GM23338 (cell line): Measurements from ENCODE around the gene OPTC. TPM values are rescaled to one million over a fixed set of nuclear protein-coding genes. Genes with fewer than 3 reads are reported as not detected.

Experiments used
- ATAC-seq: fragments of 200-7000 bp; cut with Tn5 transposase; 3 replicates; pipeline ENCODE4 v1.9.1; 2020
- DNase-seq: peaks from one replicate; pipeline ENCODE4 v3.0.0-alpha.2; 2015; ENCODE audit warnings: low spot score
- H2AFZ ChIP-seq: fragments of 200-600 bp; sonication (generic); 2 replicates; pipeline ENCODE4 v1.8.0; 2016; ENCODE audit warnings: antibody characterized with exemption, mild to moderate bottlenecking, moderate library complexity
- H3F3A ChIP-seq: fragments of 200-600 bp; sonication (generic); replicated peaks from 2 replicates; pipeline ENCODE4 v1.8.0; 2017; ENCODE audit warnings: antibody characterized with exemption, mixed run types, low read depth
- H3K27ac ChIP-seq: fragments of 200-600 bp; sonication (generic); 2 replicates; pipeline ENCODE4 v1.6.1; 2016; ENCODE audit warnings: low read depth
- H3K27me3 ChIP-seq: fragments of 200-600 bp; sonication (generic); 2 replicates; pipeline ENCODE4 v1.8.0; 2016; ENCODE audit warnings: mild to moderate bottlenecking, mixed run types, moderate library complexity; ENCODE audit not compliant: insufficient read depth
- H3K36me3 ChIP-seq: fragments of 200-600 bp; sonication (generic); 2 replicates; pipeline ENCODE4 v1.8.0; 2016; ENCODE audit warnings: mild to moderate bottlenecking; ENCODE audit not compliant: insufficient read depth
- H3K4me1 ChIP-seq: fragments of 200-600 bp; sonication (generic); 2 replicates; pipeline ENCODE4 v1.8.0; 2016; ENCODE audit warnings: mild to moderate bottlenecking, moderate library complexity; ENCODE audit not compliant: insufficient read depth
- H3K4me2 ChIP-seq: fragments of 200-600 bp; sonication (generic); 2 replicates; pipeline ENCODE4 v1.7.1; 2017; ENCODE audit warnings: mixed run types
- H3K4me3 ChIP-seq: fragments of 200-600 bp; sonication (generic); 2 replicates; pipeline ENCODE4 v1.6.1; 2016; ENCODE audit warnings: mixed run types
- H3K79me2 ChIP-seq: fragments of 200-600 bp; sonication (generic); replicated peaks from 2 replicates; pipeline ENCODE4 v1.8.0; 2017; ENCODE audit warnings: mild to moderate bottlenecking; ENCODE audit not compliant: insufficient read depth
- H3K9me2 ChIP-seq: fragments of 200-600 bp; sonication (generic); 2 replicates; pipeline ENCODE4 v1.8.0; 2017; ENCODE audit not compliant: insufficient read depth
- H4K20me1 ChIP-seq: fragments of 200-600 bp; sonication (generic); replicated peaks from 2 replicates; pipeline ENCODE4 v1.8.0; 2017; ENCODE audit warnings: mild to moderate bottlenecking; ENCODE audit not compliant: insufficient read depth
- H3K27ac Mint-ChIP-seq: 2 replicates; pipeline ENCODE4 v1.8.0; 2020; ENCODE audit warnings: inconsistent platforms, mild to moderate bottlenecking, moderate library complexity, mixed read lengths
- H3K27me3 Mint-ChIP-seq: 3 replicates; pipeline ENCODE4 v1.8.0; 2022; ENCODE audit warnings: low read depth, mild to moderate bottlenecking, moderate library complexity, mixed read lengths, inconsistent platforms; ENCODE audit not compliant: insufficient read depth, poor library complexity
- H3K36me3 Mint-ChIP-seq: 3 replicates; pipeline ENCODE4 v1.8.0; 2021; ENCODE audit warnings: low read depth, mild to moderate bottlenecking, inconsistent platforms, moderate library complexity, mixed read lengths
- H3K4me1 Mint-ChIP-seq: 3 replicates; pipeline ENCODE4 v1.8.0; 2020; ENCODE audit warnings: mild to moderate bottlenecking, inconsistent platforms, mixed read lengths
- H3K4me3 Mint-ChIP-seq: 3 replicates; pipeline ENCODE4 v1.8.0; 2021; ENCODE audit warnings: moderate library complexity, mild to moderate bottlenecking, inconsistent platforms, mixed read lengths
- H3K9me3 Mint-ChIP-seq: 3 replicates; pipeline ENCODE4 v1.8.0; 2020; ENCODE audit warnings: moderate library complexity, mild to moderate bottlenecking, inconsistent platforms, mixed read lengths
- CREB1 ChIP-seq: fragments of 250-450 bp; sonication (Bioruptor Pico); IDR thresholded peaks from 2 replicates; pipeline ENCODE4 v1.5.0; 2020; ENCODE audit warnings: low read depth, mild to moderate bottlenecking, moderate library complexity
- EZH2 ChIP-seq: fragments of 200-600 bp; sonication (generic); IDR thresholded peaks from one replicate; pipeline ENCODE4 v1.8.0; 2017; ENCODE audit warnings: antibody characterized with exemption, mild to moderate bottlenecking, low read depth; ENCODE audit not compliant: unreplicated experiment
- EZH2phosphoT487 ChIP-seq: fragments of 200-600 bp; sonication (generic); IDR thresholded peaks from one replicate; pipeline ENCODE4 v1.8.1; 2018; ENCODE audit warnings: antibody characterized with exemption; ENCODE audit not compliant: unreplicated experiment
- JUNB ChIP-seq: IDR thresholded peaks from one replicate; pipeline ENCODE4 v1.6.1; 2016; ENCODE audit warnings: antibody characterized with exemption; ENCODE audit not compliant: unreplicated experiment
- NANOG ChIP-seq: IDR thresholded peaks from 2 replicates; pipeline ENCODE4 v1.6.1; 2016; ENCODE audit warnings: antibody characterized with exemption, borderline replicate concordance
- POLR2AphosphoS5 ChIP-seq: IDR thresholded peaks from 2 replicates; pipeline ENCODE4 v1.6.1; 2016; ENCODE audit warnings: antibody characterized with exemption, low read depth
- ZNF114 ChIP-seq: fragments of 250-450 bp; sonication (Bioruptor Pico); IDR thresholded peaks from 2 replicates; pipeline ENCODE4 v1.5.0; 2020; ENCODE audit warnings: mild to moderate bottlenecking, moderate library complexity
- ZNF331 ChIP-seq: fragments of 250-450 bp; sonication (Bioruptor Pico); IDR thresholded peaks from 2 replicates; pipeline ENCODE4 v1.5.0; 2020; ENCODE audit warnings: low read depth, mild to moderate bottlenecking, moderate library complexity
- polyA plus RNA-seq: library from polyadenylated mRNA; unstranded; fragments of >200 nt; fragmentation: Nextera tagmentation; extraction: Ambion mirVana; gene quantifications from 2 replicates; pipeline ENCODE4 v1.2.1, GENCODE V29; 2016
- total RNA-seq: library from RNA; depleted of rRNA; stranded (reverse); fragments of >200 nt; shearing (Covaris generic); gene quantifications from 2 replicates; pipeline ENCODE4 v1.2.3, GENCODE V29; 2014
- TF ChIP-seq, protein P1 (sequence below), 2 experiments: fragments of 200-600 bp in 1 of 2; sonication (generic) in 1 of 2; conservative IDR thresholded peaks; 2 replicates each; pipeline versions ENCODE4 v1.5.1 to v1.6.1; 2016 to 2017; ENCODE audit warnings: antibody characterized with exemption in 2 of 2, low read depth in 2 of 2, mild to moderate bottlenecking in 2 of 2, moderate library complexity in 1 of 2
- TF ChIP-seq, protein P2 (sequence below): IDR thresholded peaks from 2 replicates; pipeline ENCODE4 v1.6.1; 2016; ENCODE audit warnings: antibody characterized with exemption
- TF ChIP-seq, protein P3 (sequence below): IDR thresholded peaks from one replicate; pipeline ENCODE4 v1.6.1; 2018; ENCODE audit warnings: antibody characterized with exemption; ENCODE audit not compliant: unreplicated experiment

Gene OPTC
- total and polyA plus RNA-seq, 2 experiments from 2014 or later = 0.50 to 1.0 TPM

DNA sequence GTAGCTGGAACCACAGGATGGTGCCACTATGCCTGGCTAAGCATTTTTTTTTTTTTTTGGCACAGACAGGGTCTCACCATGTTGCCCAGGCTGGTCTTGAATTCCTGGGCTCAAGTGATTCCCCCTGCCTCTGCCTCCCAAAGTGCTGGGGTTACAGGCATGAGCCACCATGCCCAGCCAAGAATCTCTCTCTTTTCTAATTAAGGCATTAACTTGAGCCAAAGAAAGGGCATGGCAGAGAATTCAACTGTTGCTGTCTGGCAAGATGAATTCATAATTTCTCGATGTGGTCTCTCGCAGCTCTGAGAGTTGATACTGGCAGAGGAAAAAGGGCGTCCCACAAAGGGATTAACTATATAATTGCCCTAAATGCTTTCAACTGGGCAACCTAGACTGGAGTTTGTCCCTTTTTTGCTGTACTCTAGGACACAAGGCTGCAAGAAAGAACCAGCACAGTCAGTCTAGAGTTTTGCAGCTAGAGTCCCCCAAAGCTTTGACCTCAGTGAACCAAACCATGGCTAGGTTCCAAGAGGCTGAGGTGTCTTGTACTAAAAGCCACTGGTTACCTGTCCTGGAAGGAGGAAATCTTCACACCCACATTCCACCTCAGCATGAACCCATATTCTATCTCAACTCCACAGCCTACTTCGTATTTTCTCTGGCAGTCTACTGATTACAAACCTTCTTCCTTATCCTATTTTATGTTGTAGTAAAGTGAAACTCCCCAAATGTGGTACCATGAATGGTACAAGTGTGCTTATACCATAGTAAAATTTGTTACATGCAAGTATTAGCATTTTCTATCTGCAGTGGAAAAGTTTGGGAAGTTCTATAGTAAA lies 51.2 kb downstream of the OPTC start (continued):
- no peak for TF ChIP-seq EZH2
- TF ChIP-seq CREB1 = no peak
- TF ChIP-seq, protein P1, sequence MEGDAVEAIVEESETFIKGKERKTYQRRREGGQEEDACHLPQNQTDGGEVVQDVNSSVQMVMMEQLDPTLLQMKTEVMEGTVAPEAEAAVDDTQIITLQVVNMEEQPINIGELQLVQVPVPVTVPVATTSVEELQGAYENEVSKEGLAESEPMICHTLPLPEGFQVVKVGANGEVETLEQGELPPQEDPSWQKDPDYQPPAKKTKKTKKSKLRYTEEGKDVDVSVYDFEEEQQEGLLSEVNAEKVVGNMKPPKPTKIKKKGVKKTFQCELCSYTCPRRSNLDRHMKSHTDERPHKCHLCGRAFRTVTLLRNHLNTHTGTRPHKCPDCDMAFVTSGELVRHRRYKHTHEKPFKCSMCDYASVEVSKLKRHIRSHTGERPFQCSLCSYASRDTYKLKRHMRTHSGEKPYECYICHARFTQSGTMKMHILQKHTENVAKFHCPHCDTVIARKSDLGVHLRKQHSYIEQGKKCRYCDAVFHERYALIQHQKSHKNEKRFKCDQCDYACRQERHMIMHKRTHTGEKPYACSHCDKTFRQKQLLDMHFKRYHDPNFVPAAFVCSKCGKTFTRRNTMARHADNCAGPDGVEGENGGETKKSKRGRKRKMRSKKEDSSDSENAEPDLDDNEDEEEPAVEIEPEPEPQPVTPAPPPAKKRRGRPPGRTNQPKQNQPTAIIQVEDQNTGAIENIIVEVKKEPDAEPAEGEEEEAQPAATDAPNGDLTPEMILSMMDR (conservative IDR thresholded peaks at IDR 0.05; ENCODE audit: low read depth in 2 of 2) = no peak
- TF ChIP-seq, protein P2, sequence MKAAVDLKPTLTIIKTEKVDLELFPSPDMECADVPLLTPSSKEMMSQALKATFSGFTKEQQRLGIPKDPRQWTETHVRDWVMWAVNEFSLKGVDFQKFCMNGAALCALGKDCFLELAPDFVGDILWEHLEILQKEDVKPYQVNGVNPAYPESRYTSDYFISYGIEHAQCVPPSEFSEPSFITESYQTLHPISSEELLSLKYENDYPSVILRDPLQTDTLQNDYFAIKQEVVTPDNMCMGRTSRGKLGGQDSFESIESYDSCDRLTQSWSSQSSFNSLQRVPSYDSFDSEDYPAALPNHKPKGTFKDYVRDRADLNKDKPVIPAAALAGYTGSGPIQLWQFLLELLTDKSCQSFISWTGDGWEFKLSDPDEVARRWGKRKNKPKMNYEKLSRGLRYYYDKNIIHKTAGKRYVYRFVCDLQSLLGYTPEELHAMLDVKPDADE = no peak
- TF ChIP-seq ZNF114 (CRISPR knock-in tag) = no peak
- TF ChIP-seq, protein P3, sequence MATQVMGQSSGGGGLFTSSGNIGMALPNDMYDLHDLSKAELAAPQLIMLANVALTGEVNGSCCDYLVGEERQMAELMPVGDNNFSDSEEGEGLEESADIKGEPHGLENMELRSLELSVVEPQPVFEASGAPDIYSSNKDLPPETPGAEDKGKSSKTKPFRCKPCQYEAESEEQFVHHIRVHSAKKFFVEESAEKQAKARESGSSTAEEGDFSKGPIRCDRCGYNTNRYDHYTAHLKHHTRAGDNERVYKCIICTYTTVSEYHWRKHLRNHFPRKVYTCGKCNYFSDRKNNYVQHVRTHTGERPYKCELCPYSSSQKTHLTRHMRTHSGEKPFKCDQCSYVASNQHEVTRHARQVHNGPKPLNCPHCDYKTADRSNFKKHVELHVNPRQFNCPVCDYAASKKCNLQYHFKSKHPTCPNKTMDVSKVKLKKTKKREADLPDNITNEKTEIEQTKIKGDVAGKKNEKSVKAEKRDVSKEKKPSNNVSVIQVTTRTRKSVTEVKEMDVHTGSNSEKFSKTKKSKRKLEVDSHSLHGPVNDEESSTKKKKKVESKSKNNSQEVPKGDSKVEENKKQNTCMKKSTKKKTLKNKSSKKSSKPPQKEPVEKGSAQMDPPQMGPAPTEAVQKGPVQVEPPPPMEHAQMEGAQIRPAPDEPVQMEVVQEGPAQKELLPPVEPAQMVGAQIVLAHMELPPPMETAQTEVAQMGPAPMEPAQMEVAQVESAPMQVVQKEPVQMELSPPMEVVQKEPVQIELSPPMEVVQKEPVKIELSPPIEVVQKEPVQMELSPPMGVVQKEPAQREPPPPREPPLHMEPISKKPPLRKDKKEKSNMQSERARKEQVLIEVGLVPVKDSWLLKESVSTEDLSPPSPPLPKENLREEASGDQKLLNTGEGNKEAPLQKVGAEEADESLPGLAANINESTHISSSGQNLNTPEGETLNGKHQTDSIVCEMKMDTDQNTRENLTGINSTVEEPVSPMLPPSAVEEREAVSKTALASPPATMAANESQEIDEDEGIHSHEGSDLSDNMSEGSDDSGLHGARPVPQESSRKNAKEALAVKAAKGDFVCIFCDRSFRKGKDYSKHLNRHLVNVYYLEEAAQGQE = no peak
- TF ChIP-seq EZH2phosphoT487 = no peak
- no peak for TF ChIP-seq NANOG

DNA sequence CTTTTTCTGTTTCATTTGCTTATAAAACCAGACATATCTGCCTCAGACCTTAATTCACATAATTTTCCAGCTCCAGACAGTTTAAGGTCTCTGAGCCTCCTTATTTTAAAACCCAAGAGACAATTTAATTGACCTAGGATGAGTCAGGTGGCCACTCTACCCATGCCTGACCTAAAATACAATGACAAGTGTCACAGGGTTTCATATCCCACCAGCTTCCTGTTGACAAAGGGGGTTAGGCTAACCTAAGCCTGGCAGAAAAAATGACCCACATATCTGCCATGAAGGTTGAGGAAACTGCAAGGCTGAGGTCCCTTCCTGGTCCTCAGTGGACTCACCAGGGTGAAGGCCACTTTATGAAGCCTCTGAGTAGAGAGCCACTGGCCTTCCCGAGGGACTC lies 52.3 kb downstream of the OPTC start:
- no peak for DNase-seq
- TF ChIP-seq CREB1 = no peak
- TF ChIP-seq POLR2AphosphoS5 = no peak
- no peak for TF ChIP-seq JUNB
- TF ChIP-seq, protein P2 = no peak
- TF ChIP-seq EZH2 = no peak
- TF ChIP-seq, protein P1 (conservative IDR thresholded peaks at IDR 0.05; ENCODE audit: low read depth in 2 of 2) = no peak
- TF ChIP-seq ZNF331 (CRISPR knock-in tag) = no peak
- TF ChIP-seq, protein P3 = no peak
- TF ChIP-seq ZNF114 (CRISPR knock-in tag) = no peak

More for the DNA sequence above, 52.3 kb downstream of the OPTC start:
- no peak for ATAC-seq
- Mint-ChIP-seq H3K4me1 (peaks cover 45% of the 10 kb centered on the region), H3K27ac (no peak overlapping the region), H3K4me3 (no peak overlapping the region), H3K27me3 (peaks cover 7% of the 10 kb centered on the region), H3K9me3 (no peaks in the 10 kb centered on the region), H3K36me3 (no peaks in the 10 kb centered on the region)
- Histone ChIP-seq H3K4me2 (no peak overlapping the region), H3K9me2 (no peaks in the 10 kb centered on the region), H3F3A (no peaks in the 10 kb centered on the region), H3K79me2 (no peaks in the 10 kb centered on the region; the same call in 1 of the 2 replicates), H3K27ac (no peak overlapping the region), H3K4me1 (peaks cover 47% of the 10 kb centered on the region), H4K20me1 (no peaks in the 10 kb centered on the region), H3K27me3 (no peaks in the 10 kb centered on the region), H3K36me3 (no peaks in the 10 kb centered on the region), H3K4me3 (no peak overlapping the region), H2AFZ (no peak overlapping the region)
